ENCODE results near the gene TRMT11.

Gene TRMT11

GRCh38 chr6:125984311-125984710 is 2.0 kb upstream of the TRMT11 start:
- Histone ChIP-seq H3K4me3 (ENCODE audit: low read length) (no peak overlapping the region), H3K27me3 (replicated peaks; ENCODE audit: insufficient read depth, low read length) (no peaks in the 10 kb centered on the region), H3K27ac (ENCODE audit: low read length) (no peak overlapping the region), H3K9me3 (replicated peaks; ENCODE audit: insufficient read depth, low read length) (no peaks in the 10 kb centered on the region), H4K20me1 (ENCODE audit: insufficient read depth, low read length) (no peaks in the 10 kb centered on the region), H3K4me1 (ENCODE audit: low read length) (0 out of 2 replicates have a peak, but pooled peaks cover 3% of the 10 kb centered on the region), H3K9ac (ENCODE audit: low read length) (no peak overlapping the region), H3F3A (ENCODE audit: insufficient read depth, low read length) (peaks cover 7% of the 10 kb centered on the region; the same call in 1 of the 2 replicates), H3K9me2 (replicated peaks; ENCODE audit: insufficient read depth, low read length) (no peaks in the 10 kb centered on the region), H3K79me2 (ENCODE audit: low read length) (peaks cover 37% of the 10 kb centered on the region), H3K36me3 (replicated peaks; ENCODE audit: insufficient read depth, low read length) (no peaks in the 10 kb centered on the region), H2AFZ (ENCODE audit: low read length) (no peak overlapping the region), H3K4me2 (ENCODE audit: low read depth, low read length) (no peak overlapping the region)
- DNase-seq: no peak
- TF ChIP-seq CTCF (IDR thresholded peaks at IDR 0.05; ENCODE audit: low read length) (no peak), EZH2phosphoT487 (IDR thresholded peaks at IDR 0.05; ENCODE audit: low read length) (no peak), EZH2 (optimal IDR thresholded peaks at IDR 0.05; ENCODE audit: low read depth, low read length) (no peak)

GRCh38 chr6:125985522-125985921 is 818 bp upstream of the TRMT11 start:
- H3K27me3 ChIP-seq (replicated peaks; ENCODE audit: insufficient read depth, low read length): no peaks in the 10 kb centered on the region
- H3K9ac ChIP-seq (ENCODE audit: low read length): peak overlapping the region; percentile 86
- peaks cover 49% of the 10 kb centered on the region for H3K79me2 ChIP-seq (ENCODE audit: low read length)
- H3K27ac ChIP-seq (ENCODE audit: low read length): no peak overlapping the region
- TF ChIP-seq EZH2phosphoT487 (IDR thresholded peaks at IDR 0.05; ENCODE audit: low read length): no peak
- no peak for TF ChIP-seq CTCF (IDR thresholded peaks at IDR 0.05; ENCODE audit: low read length)
- TF ChIP-seq EZH2 (optimal IDR thresholded peaks at IDR 0.05; ENCODE audit: low read depth, low read length): no peak
- H3K4me1 ChIP-seq (ENCODE audit: low read length): 0 out of 2 replicates have a peak, but pooled peaks cover 3% of the 10 kb centered on the region
- H3K4me2 ChIP-seq (ENCODE audit: low read depth, low read length): peak overlapping the region; percentile 76
- peak overlapping the region; percentile 97 for H2AFZ ChIP-seq (ENCODE audit: low read length)
- peaks cover 7% of the 10 kb centered on the region; the same call in 1 of the 2 replicates for H3F3A ChIP-seq (ENCODE audit: insufficient read depth, low read length)
- DNase-seq: no peak
- H3K9me2 ChIP-seq (replicated peaks; ENCODE audit: insufficient read depth, low read length): no peaks in the 10 kb centered on the region
- H3K36me3 ChIP-seq (replicated peaks; ENCODE audit: insufficient read depth, low read length): no peaks in the 10 kb centered on the region
- H4K20me1 ChIP-seq (ENCODE audit: insufficient read depth, low read length): no peaks in the 10 kb centered on the region
- H3K9me3 ChIP-seq (replicated peaks; ENCODE audit: insufficient read depth, low read length): no peaks in the 10 kb centered on the region
- peak overlapping the region; percentile 97 for H3K4me3 ChIP-seq (ENCODE audit: low read length)

GRCh38 chr6:125985979-125986300 is 400 bp upstream of the TRMT11 start:
- DNase-seq: no peak
- Histone ChIP-seq H3K4me3 (ENCODE audit: low read length) (peak overlapping the region; percentile 97), H3K9me3 (replicated peaks; ENCODE audit: insufficient read depth, low read length) (no peaks in the 10 kb centered on the region), H3K9me2 (replicated peaks; ENCODE audit: insufficient read depth, low read length) (no peaks in the 10 kb centered on the region), H3K4me1 (ENCODE audit: low read length) (0 out of 2 replicates have a peak, but pooled peaks cover 3% of the 10 kb centered on the region), H3K27ac (ENCODE audit: low read length) (peak overlapping the region; percentile 42; the same call in 1 of the 2 replicates), H3K27me3 (replicated peaks; ENCODE audit: insufficient read depth, low read length) (no peaks in the 10 kb centered on the region), H3F3A (ENCODE audit: insufficient read depth, low read length) (peaks cover 7% of the 10 kb centered on the region; the same call in 1 of the 2 replicates), H3K36me3 (replicated peaks; ENCODE audit: insufficient read depth, low read length) (no peaks in the 10 kb centered on the region), H2AFZ (ENCODE audit: low read length) (peak overlapping the region; percentile 97), H3K9ac (ENCODE audit: low read length) (peak overlapping the region; percentile 86), H3K4me2 (ENCODE audit: low read depth, low read length) (peak overlapping the region; percentile 76), H4K20me1 (ENCODE audit: insufficient read depth, low read length) (no peaks in the 10 kb centered on the region), H3K79me2 (ENCODE audit: low read length) (peaks cover 51% of the 10 kb centered on the region)
- TF ChIP-seq CTCF (IDR thresholded peaks at IDR 0.05; ENCODE audit: low read length) (no peak), EZH2phosphoT487 (IDR thresholded peaks at IDR 0.05; ENCODE audit: low read length) (no peak), EZH2 (optimal IDR thresholded peaks at IDR 0.05; ENCODE audit: low read depth, low read length) (no peak)
